SJSA1 (cell line): ENCODE measurements around the gene TSHR. TPM values are rescaled to one million over a fixed set of nuclear protein-coding genes. Genes with fewer than 3 reads are reported as not detected.
"Not testable (repeated sequence)": the region's sequence is repeated elsewhere in the genome, so short reads cannot be mapped to it uniquely, and the experiment has no call there.

Experiments
- DNase-seq, 2 experiments: peaks; one replicate each; pipeline ENCODE4 v3.0.0-alpha.2; 2015 to 2020; ENCODE audit warnings: low spot score in 2 of 2, low read depth in 1 of 2
- H3K27ac ChIP-seq: fragments of 250-450 bp; sonication (Bioruptor Pico); 2 replicates; pipeline ENCODE4 v1.5.1; 2020; ENCODE audit warnings: mild to moderate bottlenecking, moderate library complexity
- H3K27me3 ChIP-seq: fragments of 250-450 bp; sonication (Bioruptor Pico); replicated peaks from 2 replicates; pipeline ENCODE4 v1.5.1; 2020; ENCODE audit warnings: mild to moderate bottlenecking, moderate library complexity
- H3K36me3 ChIP-seq: fragments of 250-450 bp; sonication (Bioruptor Pico); 2 replicates; pipeline ENCODE4 v1.5.1; 2020; ENCODE audit warnings: mild to moderate bottlenecking
- H3K4me1 ChIP-seq: fragments of 250-450 bp; sonication (Bioruptor Pico); replicated peaks from 2 replicates; pipeline ENCODE4 v1.6.1; 2021; ENCODE audit warnings: mild to moderate bottlenecking
- H3K4me3 ChIP-seq: fragments of 250-450 bp; sonication (Bioruptor Pico); 2 replicates; pipeline ENCODE4 v1.5.1; 2020; ENCODE audit warnings: mild to moderate bottlenecking
- H3K9me3 ChIP-seq: fragments of 250-450 bp; sonication (Bioruptor Pico); replicated peaks from 2 replicates; pipeline ENCODE4 v1.5.1; 2020; ENCODE audit warnings: mild to moderate bottlenecking
- total RNA-seq: library from RNA; depleted of rRNA; stranded (reverse); fragments of >200 nt; shearing (Covaris generic); gene quantifications from 2 replicates; pipeline ENCODE4 v1.2.3, GENCODE V29; 2014

TSHR gene
- total RNA-seq, 1 experiment from 2014 or later: not detected

GRCh38 chr14:80988735-80989429 is 33.5 kb downstream of the TSHR start:
- Histone ChIP-seq H3K4me3 (no peak overlapping the region), H3K27ac (no peak overlapping the region), H3K36me3 (no peaks in the 10 kb centered on the region)

GRCh38 chr14:80992580-80992979 is 37.2 kb downstream of the TSHR start:
- Histone ChIP-seq H3K27me3 (0 out of 2 replicates have a peak, but pooled peaks cover under 1% of the 10 kb centered on the region), H3K4me1 (no peaks in the 10 kb centered on the region), H3K36me3 (no peaks in the 10 kb centered on the region), H3K9me3 (no peaks in the 10 kb centered on the region), H3K4me3 (no peak overlapping the region), H3K27ac (no peak overlapping the region)
- no peak for DNase-seq

More at GRCh38 chr14:80988735-80989429, 33.5 kb downstream of the TSHR start:
- DNase-seq: no peak
- Histone ChIP-seq H3K27me3 (no peaks in the 10 kb centered on the region), H3K4me1 (no peaks in the 10 kb centered on the region), H3K9me3 (no peaks in the 10 kb centered on the region)

GRCh38 chr14:80996049-80996901 is 40.9 kb downstream of the TSHR start:
- H3K27me3 ChIP-seq: 0 out of 2 replicates have a peak, but pooled peaks cover 3% of the 10 kb centered on the region
- DNase-seq: peak in 1 of 2 experiments; percentile 3
- H3K4me1 ChIP-seq: no peaks in the 10 kb centered on the region
- no peak overlapping the region for H3K27ac ChIP-seq
- H3K36me3 ChIP-seq: no peaks in the 10 kb centered on the region
- H3K9me3 ChIP-seq: no peaks in the 10 kb centered on the region
- no peak overlapping the region for H3K4me3 ChIP-seq

- H3K9me3 ChIP-seq: no peaks in the 10 kb centered on the region
- H3K27me3 ChIP-seq: 0 out of 2 replicates have a peak, but pooled peaks cover 3% of the 10 kb centered on the region
- DNase-seq: no peak
- no peak overlapping the region for H3K27ac ChIP-seq
- no peaks in the 10 kb centered on the region for H3K4me1 ChIP-seq
- no peak overlapping the region for H3K4me3 ChIP-seq
- H3K36me3 ChIP-seq: no peaks in the 10 kb centered on the region
Observed at GRCh38 chr14:81001447-81001846, 46.0 kb downstream of the TSHR start.

- no peaks in the 10 kb centered on the region for H3K4me1 ChIP-seq
- H3K27ac ChIP-seq: no peak overlapping the region
- no peaks in the 10 kb centered on the region for H3K9me3 ChIP-seq
- no peak overlapping the region for H3K4me3 ChIP-seq
- no peak for DNase-seq
- no peaks in the 10 kb centered on the region for H3K36me3 ChIP-seq
- no peaks in the 10 kb centered on the region for H3K27me3 ChIP-seq
Observed at GRCh38 chr14:81004575-81004974, 49.2 kb downstream of the TSHR start.

- no peak overlapping the region for H3K27ac ChIP-seq
- H3K36me3 ChIP-seq: no peaks in the 10 kb centered on the region
- no peaks in the 10 kb centered on the region for H3K4me1 ChIP-seq
- no peaks in the 10 kb centered on the region for H3K9me3 ChIP-seq
- H3K4me3 ChIP-seq: no peak overlapping the region
- no peaks in the 10 kb centered on the region for H3K27me3 ChIP-seq
- DNase-seq: no peak
Observed at GRCh38 chr14:81005540-81006228, 50.3 kb downstream of the TSHR start.

- H3K4me3 ChIP-seq: no peak overlapping the region
- H3K36me3 ChIP-seq: no peaks in the 10 kb centered on the region
- H3K4me1 ChIP-seq: no peaks in the 10 kb centered on the region
- no peak for DNase-seq
- no peaks in the 10 kb centered on the region for H3K27me3 ChIP-seq
- no peaks in the 10 kb centered on the region for H3K9me3 ChIP-seq
- H3K27ac ChIP-seq: no peak overlapping the region
Observed at GRCh38 chr14:81006266-81006665, 50.8 kb downstream of the TSHR start.

- H3K4me1 ChIP-seq: no peaks in the 10 kb centered on the region
- no peaks in the 10 kb centered on the region for H3K9me3 ChIP-seq
- H3K4me3 ChIP-seq: no peak overlapping the region
- DNase-seq: no peak
- H3K36me3 ChIP-seq: no peaks in the 10 kb centered on the region
- no peak overlapping the region for H3K27ac ChIP-seq
- H3K27me3 ChIP-seq: no peaks in the 10 kb centered on the region
Observed at GRCh38 chr14:81007131-81007530, 51.7 kb downstream of the TSHR start.

GRCh38 chr14:81009346-81009745 is 53.9 kb downstream of the TSHR start:
- Histone ChIP-seq H3K4me3 (no peak overlapping the region), H3K9me3 (no peaks in the 10 kb centered on the region), H3K36me3 (no peaks in the 10 kb centered on the region)

GRCh38 chr14:81018251-81018650 is 62.8 kb downstream of the TSHR start:
- Histone ChIP-seq H3K9me3 (no peaks in the 10 kb centered on the region), H3K4me3 (no peak overlapping the region), H3K36me3 (no peaks in the 10 kb centered on the region), H3K27me3 (no peaks in the 10 kb centered on the region), H3K4me1 (no peaks in the 10 kb centered on the region), H3K27ac (no peak overlapping the region)
- no peak for DNase-seq

More at GRCh38 chr14:81009346-81009745, 53.9 kb downstream of the TSHR start:
- Histone ChIP-seq H3K27me3 (no peaks in the 10 kb centered on the region), H3K27ac (no peak overlapping the region), H3K4me1 (no peaks in the 10 kb centered on the region)
- DNase-seq: no peak

- DNase-seq: no peak
- Histone ChIP-seq H3K27me3 (no peaks in the 10 kb centered on the region), H3K9me3 (no peaks in the 10 kb centered on the region), H3K27ac (no peak overlapping the region), H3K4me1 (no peaks in the 10 kb centered on the region), H3K36me3 (no peaks in the 10 kb centered on the region), H3K4me3 (no peak overlapping the region)
Observed at GRCh38 chr14:81018684-81019083, 63.3 kb downstream of the TSHR start.

GRCh38 chr14:81019113-81019512 is 63.7 kb downstream of the TSHR start:
- H3K4me1 ChIP-seq, H3K9me3 ChIP-seq, H3K4me3 ChIP-seq, H3K27me3 ChIP-seq, H3K36me3 ChIP-seq, H3K27ac ChIP-seq, DNase-seq: not testable (repeated sequence)

- DNase-seq: no peak
- H3K4me3 ChIP-seq: no peak overlapping the region
- no peaks in the 10 kb centered on the region for H3K4me1 ChIP-seq
- no peak overlapping the region for H3K27ac ChIP-seq
- H3K27me3 ChIP-seq: no peaks in the 10 kb centered on the region
- H3K9me3 ChIP-seq: no peaks in the 10 kb centered on the region
- no peaks in the 10 kb centered on the region for H3K36me3 ChIP-seq
Observed at GRCh38 chr14:81023095-81023710, 67.8 kb downstream of the TSHR start.
